K562 (cell line): ENCODE results near the gene XBP1. TPM values are rescaled to one million over a fixed set of nuclear protein-coding genes. Genes with fewer than 3 reads are reported as not detected.

Source experiments
- BDP1 ChIP-seq: IDR thresholded peaks from 3 replicates; pipeline ENCODE4 v1.6.1; 2011; ENCODE audit not compliant: insufficient read length, insufficient read depth
- CBFA2T3 ChIP-seq: fragments of 450-650 bp; IDR thresholded peaks from 2 replicates; pipeline ENCODE4 v1.6.1; 2017
- FOXK2 ChIP-seq, 2 experiments: fragments of 450-650 bp; IDR thresholded peaks in 1 of 2; conservative IDR thresholded peaks in 1 of 2; 2 replicates each; pipeline ENCODE4 v1.6.1; 2016; ENCODE audit warnings: low read depth in 2 of 2, mild to moderate bottlenecking in 1 of 2
- GATAD2A ChIP-seq: fragments of 450-650 bp; IDR thresholded peaks from 2 replicates; pipeline ENCODE4 v1.6.1; 2017
- HBP1 ChIP-seq: fragments of 450-650 bp; formaldehyde crosslinking; IDR thresholded peaks from 2 replicates; pipeline ENCODE4 v1.4.0; 2022; ENCODE audit warnings: missing genetic modification characterization
- IFI16 ChIP-seq: fragments of 250-450 bp; sonication (Bioruptor Pico); IDR thresholded peaks from 2 replicates; pipeline ENCODE4 v2.1.2; 2022; ENCODE audit warnings: mild to moderate bottlenecking, inconsistent platforms
- MEF2D ChIP-seq: conservative IDR thresholded peaks from 2 replicates; pipeline ENCODE4 v1.6.1; 2016; ENCODE audit warnings: low read depth, missing genetic modification characterization, missing compliant biosample characterization
- POLR2AphosphoS5 ChIP-seq: IDR thresholded peaks from 2 replicates; pipeline ENCODE4 v1.6.1; 2011; ENCODE audit warnings: mild to moderate bottlenecking, low read depth, low read length, moderate library complexity; ENCODE audit not compliant: control insufficient read depth, insufficient read depth
- POLR2B ChIP-seq: fragments of 450-650 bp; IDR thresholded peaks from 2 replicates; pipeline ENCODE4 v1.6.1; 2018; ENCODE audit warnings: low read depth; ENCODE audit not compliant: partially characterized antibody
- PRPF4 ChIP-seq: fragments of 200-400 bp; formaldehyde crosslinking; IDR thresholded peaks from one replicate; pipeline ENCODE4 v1.6.1; 2017; ENCODE audit warnings: low read length, low read depth, mild to moderate bottlenecking; ENCODE audit not compliant: insufficient read depth, poor library complexity, severe bottlenecking
- RBBP5 ChIP-seq: fragments of 200-600 bp; sonication (generic); IDR thresholded peaks from 2 replicates; pipeline ENCODE4 v1.6.1; 2012; ENCODE audit warnings: borderline replicate concordance, mild to moderate bottlenecking, low read length, control low read depth, inconsistent platforms; ENCODE audit not compliant: insufficient read depth, poor library complexity, severe bottlenecking
- SP1 ChIP-seq: sonication (generic); formaldehyde crosslinking; IDR thresholded peaks from 2 replicates; pipeline ENCODE4 v1.8.1; 2022; ENCODE audit warnings: mild to moderate bottlenecking, missing genetic modification reagents
- TBL1XR1 ChIP-seq, 2 experiments: IDR thresholded peaks; 2 replicates each; pipeline ENCODE4 v1.6.1; 2012; ENCODE audit warnings: improper control_type of control experiment in 2 of 2, low read length in 2 of 2, mild to moderate bottlenecking in 1 of 2
- TFAM ChIP-seq: fragments of 250-450 bp; sonication (Bioruptor Pico); conservative IDR thresholded peaks from 2 replicates; pipeline ENCODE4 v1.5.0; 2021; ENCODE audit warnings: mild to moderate bottlenecking, moderate library complexity
- ZBTB26 ChIP-seq: fragments of 450-650 bp; formaldehyde crosslinking; IDR thresholded peaks from 2 replicates; pipeline ENCODE4 v1.4.0; 2022; ENCODE audit warnings: missing genetic modification characterization
- ZFPM2 ChIP-seq: fragments of 250-450 bp; sonication (Bioruptor Pico); IDR thresholded peaks from 2 replicates; pipeline ENCODE4 v1.5.1; 2022; ENCODE audit warnings: mild to moderate bottlenecking
- ZMIZ1 ChIP-seq, 2 experiments: fragments of 150-350 bp in 1 of 2; IDR thresholded peaks; 2 replicates each; pipeline ENCODE4 v1.6.1; 2012 to 2016; ENCODE audit warnings: low read depth in 2 of 2, low read length in 2 of 2, mild to moderate bottlenecking in 1 of 2, moderate library complexity in 1 of 2
- ZNF133 ChIP-seq: fragments of 250-450 bp; sonication (Bioruptor Pico); IDR thresholded peaks from 2 replicates; pipeline ENCODE4 v1.4.0; 2020; ENCODE audit warnings: mild to moderate bottlenecking
- ZNF408 ChIP-seq: fragments of 250-450 bp; sonication (Bioruptor Pico); IDR thresholded peaks from 2 replicates; pipeline ENCODE4 v1.4.0; 2020; ENCODE audit warnings: low read depth, mild to moderate bottlenecking, moderate library complexity
- ZNF511 ChIP-seq: sonication (generic); formaldehyde crosslinking; IDR thresholded peaks from 2 replicates; pipeline ENCODE4 v1.8.0; 2022; ENCODE audit warnings: mild to moderate bottlenecking, missing genetic modification reagents
- ZNF766 ChIP-seq: fragments of 200-800 bp; sonication (Bioruptor generic); conservative IDR thresholded peaks from 2 replicates; pipeline ENCODE4 v1.6.1; 2016; ENCODE audit warnings: missing genetic modification characterization, missing compliant biosample characterization
- polyA plus RNA-seq, 8 experiments: library from polyadenylated mRNA; depleted of rRNA in 4 of 8; stranded (reverse) in 5 of 8; unstranded in 3 of 8; fragments of >200 nt; fragmentation: Nextera tagmentation in 2 of 8; fragmentation: Illumina TruSeq in 1 of 8; extraction: Ambion mirVana in 2 of 8; extraction: Trizol in 1 of 8; gene quantifications; 2 replicates each; pipeline versions ENCODE4 v1.2.1 to v1.2.3, GENCODE V29; 2011 to 2014; ENCODE audit warnings: inconsistent platforms in 1 of 8, missing spikeins in 1 of 8
- total RNA-seq, 7 experiments: library from RNA; depleted of rRNA in 6 of 7; stranded (reverse); fragments of >200 nt in 6 of 7; fragmentation: Illumina TruSeq in 2 of 7; extraction: Trizol in 2 of 7; gene quantifications; 2 replicates each; pipeline versions ENCODE4 v1.2.1 to v1.2.3, GENCODE V29; 2011 to 2021; ENCODE audit warnings: low replicate concordance in 1 of 7

The XBP1 gene
- total and polyA plus RNA-seq, 9 of the 15 experiments (the other 6 are each of a cell fraction or from before 2014, with no cell fraction given) = 25.0 to 218 (median 94.6) TPM

GRCh38 chr22:28772633-28773460 lies 27.5 kb downstream of the XBP1 start, which contains the start of gene CCDC117 (continued):
- TF ChIP-seq HBP1 (CRISPR knock-in tag) = no peak
- no peak for TF ChIP-seq ZFPM2 (CRISPR knock-in tag)
- no peak for TF ChIP-seq TBL1XR1 (IDR thresholded peaks at IDR 0.05; ENCODE audit: low read length in 2 of 2)
- TF ChIP-seq PRPF4 = no peak
- no peak for TF ChIP-seq POLR2B
- TF ChIP-seq GATAD2A = no peak
- TF ChIP-seq ZBTB26 (CRISPR knock-in tag) = no peak
- no peak for TF ChIP-seq TFAM
- no peak for TF ChIP-seq ZNF408 (CRISPR knock-in tag)
- no peak for TF ChIP-seq ZMIZ1 (IDR thresholded peaks at IDR 0.05; ENCODE audit: low read depth in 2 of 2, low read length in 2 of 2)
- TF ChIP-seq SP1 = no peak
- no peak for TF ChIP-seq ZNF511 (CRISPR knock-in tag)
- TF ChIP-seq FOXK2 (conservative IDR thresholded peaks at IDR 0.05 in 1 of 2, IDR thresholded peaks at IDR 0.05 in 1 of 2; ENCODE audit: low read depth in 2 of 2) = no peak
- TF ChIP-seq CBFA2T3 = no peak
- TF ChIP-seq POLR2AphosphoS5 = peak; percentile 68
- no peak for TF ChIP-seq BDP1
- peak; percentile 52; the same call in 1 of the 2 replicates for TF ChIP-seq ZNF766
- TF ChIP-seq RBBP5 = peak; percentile 91
- no peak for TF ChIP-seq ZNF133 (CRISPR knock-in tag)
- TF ChIP-seq MEF2D (tag) = no peak
- TF ChIP-seq IFI16 (CRISPR knock-in tag) = no peak
